Activated CD4-positive, alpha-beta T cell treated with anti-CD3 and anti-CD28 coated beads, Interleukin-2, amount 10 ng/mL, durations not matched to agents 24 days and 14 days (primary cell): ENCODE results near the gene SSRP1. TPM values are rescaled to one million over a fixed set of nuclear protein-coding genes. Genes with fewer than 3 reads are reported as not detected.

ENCODE experiments used
- DNase-seq: peaks from one replicate; pipeline ENCODE4 v3.0.0; 2022
- H3K27ac Mint-ChIP-seq: one replicate; pipeline ENCODE4 v1.8.0; 2022; ENCODE audit warnings: mild to moderate bottlenecking, mixed read lengths
- H3K27me3 Mint-ChIP-seq: one replicate; pipeline ENCODE4 v1.8.0; 2022; ENCODE audit warnings: mixed read lengths
- H3K36me3 Mint-ChIP-seq: one replicate; pipeline ENCODE4 v1.8.0; 2022; ENCODE audit warnings: low read depth, mild to moderate bottlenecking, mixed read lengths
- H3K4me1 Mint-ChIP-seq: one replicate; pipeline ENCODE4 v1.8.0; 2021; ENCODE audit warnings: mixed read lengths
- H3K4me3 Mint-ChIP-seq: one replicate; pipeline ENCODE4 v1.8.0; 2022; ENCODE audit warnings: mild to moderate bottlenecking, moderate library complexity, mixed read lengths
- H3K9me3 Mint-ChIP-seq: one replicate; pipeline ENCODE4 v1.8.0; 2021; ENCODE audit warnings: mixed read lengths
- intact Hi-C: fragments of 100-400 bp; cut with micrococcal nuclease; formaldehyde crosslinking; loops from one replicate; pipeline ENCODE4 v1.15.1; 2023
- total RNA-seq: library from RNA; stranded (reverse); gene quantifications from 2 replicates; pipeline ENCODE4 v1.2.3, GENCODE V29; 2022

SSRP1 gene
- total RNA-seq, 1 donor from 2014 or later = 256 TPM

DNA sequence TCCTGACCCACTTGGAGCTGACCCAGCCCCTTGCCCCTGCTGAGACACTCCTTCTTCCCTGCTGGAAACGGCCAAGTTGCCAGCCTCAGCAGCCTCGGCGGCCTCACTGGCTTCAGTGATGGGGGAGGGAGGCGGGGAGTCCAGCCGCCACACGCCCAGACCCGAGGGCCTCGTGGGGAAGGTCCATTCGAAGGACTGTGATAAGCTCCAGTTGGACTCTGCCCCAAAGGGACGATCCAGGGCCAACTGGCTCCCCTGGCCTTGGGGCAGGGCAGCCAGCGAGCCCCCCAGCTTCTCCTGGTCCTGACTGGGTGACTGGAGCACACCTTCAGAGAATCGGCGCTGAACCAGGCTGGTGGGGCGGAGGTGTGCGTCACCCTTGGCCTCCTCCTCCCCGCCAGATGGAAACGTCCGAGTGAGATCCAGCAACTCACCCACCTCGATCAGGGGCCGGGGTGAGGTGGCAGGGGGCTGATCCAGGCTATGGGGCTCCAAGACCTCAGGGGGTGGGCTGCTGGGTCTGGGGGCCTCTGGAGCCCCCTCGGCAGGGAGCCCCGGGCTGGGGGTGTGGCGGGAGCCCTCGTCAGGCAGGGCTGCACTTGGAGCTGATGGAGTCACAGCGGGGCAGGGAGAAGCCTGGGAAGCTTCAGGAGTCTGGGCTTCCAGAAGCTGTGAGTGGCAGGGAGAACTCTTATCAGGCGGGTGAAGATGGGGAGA, 22.5 kb downstream of the SSRP1 start:
- peaks cover 13% of the 10 kb centered on the region for H3K36me3 Mint-ChIP-seq

GRCh38 chr11:57312511-57313021, 23.1 kb downstream of the SSRP1 start:
- intact Hi-C loops = no loop called here
- Mint-ChIP-seq H3K27me3 (no peaks in the 10 kb centered on the region), H3K27ac (no peak overlapping the region), H3K36me3 (peaks cover 9% of the 10 kb centered on the region), H3K4me1 (peaks cover 11% of the 10 kb centered on the region), H3K9me3 (no peaks in the 10 kb centered on the region), H3K4me3 (peak overlapping the region; percentile 54)
- no peak for DNase-seq

More for the DNA sequence above, 22.5 kb downstream of the SSRP1 start:
- no peak for DNase-seq
- H3K27me3 Mint-ChIP-seq = no peaks in the 10 kb centered on the region
- H3K4me1 Mint-ChIP-seq = peaks cover 11% of the 10 kb centered on the region
- intact Hi-C loops = no loop called here
- no peak overlapping the region for H3K27ac Mint-ChIP-seq
- no peak overlapping the region for H3K4me3 Mint-ChIP-seq
- H3K9me3 Mint-ChIP-seq = no peaks in the 10 kb centered on the region

GRCh38 chr11:57311109-57311936, 24.4 kb downstream of the SSRP1 start:
- no peaks in the 10 kb centered on the region for H3K9me3 Mint-ChIP-seq
- H3K27ac Mint-ChIP-seq = no peak overlapping the region
- peak overlapping the region; percentile 68 for H3K4me3 Mint-ChIP-seq
- peaks cover 14% of the 10 kb centered on the region for H3K4me1 Mint-ChIP-seq
- peaks cover 7% of the 10 kb centered on the region for H3K36me3 Mint-ChIP-seq
- no peaks in the 10 kb centered on the region for H3K27me3 Mint-ChIP-seq
- DNase-seq = peak; percentile 90
- intact Hi-C loops = loop anchor here (1.0 kb wide), 2 partner anchors 14 to 24 kb away; partner anchors contain the start of gene SSRP1

- no peak for DNase-seq
- Mint-ChIP-seq H3K27me3 (no peaks in the 10 kb centered on the region), H3K36me3 (peaks cover 7% of the 10 kb centered on the region), H3K4me3 (peak overlapping the region; percentile 68), H3K27ac (no peak overlapping the region), H3K9me3 (no peaks in the 10 kb centered on the region), H3K4me1 (peaks cover 14% of the 10 kb centered on the region)
- intact Hi-C loops = loop anchor here (1.0 kb wide), 2 partner anchors 15 to 25 kb away; partner anchors contain the start of gene SSRP1
Observed at GRCh38 chr11:57310630-57311086, 25.0 kb downstream of the SSRP1 start.

- DNase-seq = no peak
- no peaks in the 10 kb centered on the region for H3K27me3 Mint-ChIP-seq
- peaks cover 7% of the 10 kb centered on the region for H3K36me3 Mint-ChIP-seq
- H3K9me3 Mint-ChIP-seq = no peaks in the 10 kb centered on the region
- intact Hi-C loops = no loop called here
- no peak overlapping the region for H3K27ac Mint-ChIP-seq
- peaks cover 14% of the 10 kb centered on the region for H3K4me1 Mint-ChIP-seq
- no peak overlapping the region for H3K4me3 Mint-ChIP-seq
Observed at GRCh38 chr11:57310091-57310490, 25.6 kb downstream of the SSRP1 start.

GRCh38 chr11:57309106-57310059, 26.3 kb downstream of the SSRP1 start:
- intact Hi-C loops = no loop called here
- no peaks in the 10 kb centered on the region for H3K9me3 Mint-ChIP-seq
- H3K27me3 Mint-ChIP-seq = no peaks in the 10 kb centered on the region
- H3K4me3 Mint-ChIP-seq = no peak overlapping the region
- H3K4me1 Mint-ChIP-seq = peaks cover 14% of the 10 kb centered on the region
- H3K27ac Mint-ChIP-seq = no peak overlapping the region
- H3K36me3 Mint-ChIP-seq = peaks cover 7% of the 10 kb centered on the region
- DNase-seq = no peak

GRCh38 chr11:57308426-57309060, 27.1 kb downstream of the SSRP1 start:
- DNase-seq = no peak
- intact Hi-C loops = no loop called here
- peaks cover 14% of the 10 kb centered on the region for H3K4me1 Mint-ChIP-seq
- H3K4me3 Mint-ChIP-seq = no peak overlapping the region
- no peaks in the 10 kb centered on the region for H3K27me3 Mint-ChIP-seq
- H3K9me3 Mint-ChIP-seq = no peaks in the 10 kb centered on the region
- H3K27ac Mint-ChIP-seq = no peak overlapping the region
- H3K36me3 Mint-ChIP-seq = peaks cover 4% of the 10 kb centered on the region

GRCh38 chr11:57307666-57308270, 27.9 kb downstream of the SSRP1 start:
- H3K27ac Mint-ChIP-seq = no peak overlapping the region
- peaks cover 14% of the 10 kb centered on the region for H3K4me1 Mint-ChIP-seq
- H3K4me3 Mint-ChIP-seq = no peak overlapping the region
- no peaks in the 10 kb centered on the region for H3K9me3 Mint-ChIP-seq
- peaks cover 5% of the 10 kb centered on the region for H3K36me3 Mint-ChIP-seq
- DNase-seq = no peak
- H3K27me3 Mint-ChIP-seq = no peaks in the 10 kb centered on the region
- intact Hi-C loops = no loop called here

GRCh38 chr11:57306940-57307565, 28.6 kb downstream of the SSRP1 start:
- H3K27me3 Mint-ChIP-seq = no peaks in the 10 kb centered on the region
- no peak overlapping the region for H3K27ac Mint-ChIP-seq
- no peak for DNase-seq
- intact Hi-C loops = no loop called here
- H3K36me3 Mint-ChIP-seq = peaks cover 3% of the 10 kb centered on the region
- no peaks in the 10 kb centered on the region for H3K9me3 Mint-ChIP-seq
- H3K4me3 Mint-ChIP-seq = no peak overlapping the region
- H3K4me1 Mint-ChIP-seq = peaks cover 10% of the 10 kb centered on the region

GRCh38 chr11:57306161-57306876, 29.4 kb downstream of the SSRP1 start:
- intact Hi-C loops = no loop called here
- Mint-ChIP-seq H3K27ac (no peak overlapping the region), H3K4me3 (no peak overlapping the region), H3K4me1 (peaks cover 7% of the 10 kb centered on the region), H3K27me3 (no peaks in the 10 kb centered on the region), H3K9me3 (no peaks in the 10 kb centered on the region), H3K36me3 (peaks cover 9% of the 10 kb centered on the region)
- DNase-seq = no peak

GRCh38 chr11:57305523-57305922, 30.2 kb downstream of the SSRP1 start:
- no peak for DNase-seq
- Mint-ChIP-seq H3K36me3 (peaks cover 15% of the 10 kb centered on the region), H3K27ac (no peak overlapping the region), H3K4me3 (no peak overlapping the region), H3K4me1 (peaks cover 2% of the 10 kb centered on the region), H3K9me3 (no peaks in the 10 kb centered on the region), H3K27me3 (no peaks in the 10 kb centered on the region)
- intact Hi-C loops = no loop called here
